Skeletal muscle satellite cell (primary cell): Measurements from ENCODE around the gene IMPACT.
A peak's percentile ranks its signal among the peaks of the same experiment; 100 is the strongest.

ENCODE experiments used
- H3K27me3 ChIP-seq: 2 replicates; pipeline ENCODE4 v1.7.0; 2013; ENCODE audit warnings: low read length; ENCODE audit not compliant: control insufficient read depth, insufficient read depth
- H3K36me3 ChIP-seq: 2 replicates; pipeline ENCODE4 v1.7.0; 2013; ENCODE audit warnings: mild to moderate bottlenecking, control low read depth, low read length; ENCODE audit not compliant: insufficient read depth
- H3K4me1 ChIP-seq: 2 replicates; pipeline ENCODE4 v1.7.0; 2013; ENCODE audit warnings: low read length; ENCODE audit not compliant: control insufficient read depth, insufficient read depth
- H3K4me2 ChIP-seq: 2 replicates; pipeline ENCODE4 v1.7.0; 2013; ENCODE audit warnings: mild to moderate bottlenecking, low read length
- H3K4me3 ChIP-seq: 2 replicates; pipeline ENCODE4 v1.7.0; 2013; ENCODE audit warnings: low read length
- H3K9ac ChIP-seq: 2 replicates; pipeline ENCODE4 v1.7.0; 2013; ENCODE audit warnings: mild to moderate bottlenecking, low read depth, low read length, moderate library complexity
- H3K9me3 ChIP-seq: replicated peaks from 2 replicates; pipeline ENCODE4 v1.7.0; 2013; ENCODE audit warnings: mild to moderate bottlenecking, control low read depth, low read length

Gene IMPACT

GRCh38 chr18:24398540-24398939 is 27.9 kb upstream of the IMPACT start:
- peak overlapping the region; percentile 96 for H3K4me2 ChIP-seq
- no peaks in the 10 kb centered on the region for H3K27me3 ChIP-seq
- H3K36me3 ChIP-seq: no peaks in the 10 kb centered on the region
- peak overlapping the region; percentile 87 for H3K4me3 ChIP-seq
- H3K9me3 ChIP-seq: no peaks in the 10 kb centered on the region
- H3K9ac ChIP-seq: no peak overlapping the region
- peaks cover 17% of the 10 kb centered on the region for H3K4me1 ChIP-seq

- H3K36me3 ChIP-seq: no peaks in the 10 kb centered on the region
- H3K27me3 ChIP-seq: peaks cover 5% of the 10 kb centered on the region
- no peak overlapping the region for H3K9ac ChIP-seq
- H3K9me3 ChIP-seq: no peaks in the 10 kb centered on the region
- no peak overlapping the region for H3K4me2 ChIP-seq
- peaks cover 17% of the 10 kb centered on the region for H3K4me1 ChIP-seq
- no peak overlapping the region for H3K4me3 ChIP-seq
These were observed 25.9 kb upstream of the IMPACT start for GRCh38 chr18:24400587-24400986.

GRCh38 chr18:24402209-24402785 is 24.2 kb upstream of the IMPACT start:
- Histone ChIP-seq H3K36me3 (no peaks in the 10 kb centered on the region), H3K4me1 (peaks cover 6% of the 10 kb centered on the region), H3K4me3 (no peak overlapping the region), H3K9me3 (no peaks in the 10 kb centered on the region), H3K27me3 (peaks cover 18% of the 10 kb centered on the region), H3K4me2 (no peak overlapping the region), H3K9ac (no peak overlapping the region)

GRCh38 chr18:24403076-24403475 is 23.4 kb upstream of the IMPACT start:
- H3K27me3 ChIP-seq: peaks cover 23% of the 10 kb centered on the region
- no peaks in the 10 kb centered on the region for H3K36me3 ChIP-seq
- H3K9me3 ChIP-seq: no peaks in the 10 kb centered on the region
- H3K4me2 ChIP-seq: no peak overlapping the region
- no peak overlapping the region for H3K4me3 ChIP-seq
- peaks cover 5% of the 10 kb centered on the region for H3K4me1 ChIP-seq
- H3K9ac ChIP-seq: no peak overlapping the region

GRCh38 chr18:24404591-24404990 is 21.9 kb upstream of the IMPACT start:
- H3K27me3 ChIP-seq: peaks cover 36% of the 10 kb centered on the region
- no peaks in the 10 kb centered on the region for H3K4me1 ChIP-seq
- H3K4me3 ChIP-seq: no peak overlapping the region
- no peak overlapping the region for H3K9ac ChIP-seq
- H3K36me3 ChIP-seq: no peaks in the 10 kb centered on the region
- no peaks in the 10 kb centered on the region for H3K9me3 ChIP-seq
- no peak overlapping the region for H3K4me2 ChIP-seq

GRCh38 chr18:24408496-24408895 is 18.0 kb upstream of the IMPACT start:
- Histone ChIP-seq H3K27me3 (peaks cover 48% of the 10 kb centered on the region), H3K4me2 (no peak overlapping the region), H3K4me3 (no peak overlapping the region), H3K9me3 (no peaks in the 10 kb centered on the region), H3K36me3 (no peaks in the 10 kb centered on the region), H3K9ac (no peak overlapping the region), H3K4me1 (no peaks in the 10 kb centered on the region)

- no peak overlapping the region for H3K4me2 ChIP-seq
- H3K4me1 ChIP-seq: no peaks in the 10 kb centered on the region
- peaks cover 35% of the 10 kb centered on the region for H3K27me3 ChIP-seq
- no peaks in the 10 kb centered on the region for H3K36me3 ChIP-seq
- H3K9me3 ChIP-seq: no peaks in the 10 kb centered on the region
- H3K9ac ChIP-seq: no peak overlapping the region
- H3K4me3 ChIP-seq: no peak overlapping the region
These were observed 13.3 kb upstream of the IMPACT start for GRCh38 chr18:24413148-24413547.

- Histone ChIP-seq H3K4me2 (no peak overlapping the region), H3K36me3 (no peaks in the 10 kb centered on the region), H3K4me3 (no peak overlapping the region), H3K9me3 (no peaks in the 10 kb centered on the region), H3K9ac (no peak overlapping the region), H3K27me3 (peaks cover 29% of the 10 kb centered on the region), H3K4me1 (no peaks in the 10 kb centered on the region)
These were observed 12.0 kb upstream of the IMPACT start for GRCh38 chr18:24414349-24415003.

GRCh38 chr18:24417480-24417879 is 9.0 kb upstream of the IMPACT start:
- H3K27me3 ChIP-seq: peaks cover 25% of the 10 kb centered on the region

GRCh38 chr18:24420551-24420950 is 5.9 kb upstream of the IMPACT start:
- H3K9me3 ChIP-seq: no peaks in the 10 kb centered on the region
- no peak overlapping the region for H3K4me3 ChIP-seq
- H3K4me1 ChIP-seq: no peaks in the 10 kb centered on the region
- no peak overlapping the region for H3K4me2 ChIP-seq
- no peaks in the 10 kb centered on the region for H3K36me3 ChIP-seq
- H3K27me3 ChIP-seq: peaks cover 28% of the 10 kb centered on the region
- no peak overlapping the region for H3K9ac ChIP-seq

More at GRCh38 chr18:24417480-24417879, 9.0 kb upstream of the IMPACT start:
- Histone ChIP-seq H3K9ac (no peak overlapping the region), H3K36me3 (no peaks in the 10 kb centered on the region), H3K4me2 (no peak overlapping the region), H3K9me3 (no peaks in the 10 kb centered on the region), H3K4me1 (no peaks in the 10 kb centered on the region), H3K4me3 (no peak overlapping the region)

- H3K27me3 ChIP-seq: peaks cover 25% of the 10 kb centered on the region
- H3K4me1 ChIP-seq: peaks cover 4% of the 10 kb centered on the region
- H3K4me3 ChIP-seq: no peak overlapping the region
- H3K9ac ChIP-seq: no peak overlapping the region
- no peaks in the 10 kb centered on the region for H3K9me3 ChIP-seq
- H3K4me2 ChIP-seq: no peak overlapping the region
- no peaks in the 10 kb centered on the region for H3K36me3 ChIP-seq
These were observed 4.6 kb upstream of the IMPACT start for GRCh38 chr18:24421831-24422230.

- H3K4me3 ChIP-seq: peak overlapping the region; percentile 84
- peaks cover 14% of the 10 kb centered on the region for H3K27me3 ChIP-seq
- H3K4me1 ChIP-seq: peaks cover 10% of the 10 kb centered on the region
- peak overlapping the region; percentile 90 for H3K9ac ChIP-seq
- H3K36me3 ChIP-seq: peaks cover 6% of the 10 kb centered on the region
- H3K4me2 ChIP-seq: peak overlapping the region; percentile 95
- H3K9me3 ChIP-seq: no peaks in the 10 kb centered on the region
These were observed 435 bp upstream of the IMPACT start for GRCh38 chr18:24426073-24426397.
